ENCODE results near the gene GPC5. TPM values are rescaled to one million over a fixed set of nuclear protein-coding genes. Genes with fewer than 3 reads are reported as not detected.

GPC5 gene
- total and polyA plus RNA-seq, 2 donors: 0.06 to 5.0 TPM

- WGBS: 51% methylated on average over 4 of the region's 4 CpGs
These were observed 1370.2 kb downstream of the GPC5 start for GRCh38 chr13:92768602-92769001.

GRCh38 chr13:92769046-92769445 lies 1370.6 kb downstream of the GPC5 start:
- DNase-seq (ENCODE audit: extremely low spot score): no peak
- WGBS: 92% methylated on average over 1 of the region's 1 CpG
- H3K4me3 ChIP-seq (ENCODE audit: low read depth, low read length): no peak overlapping the region
- no peaks in the 10 kb centered on the region for H3K4me1 ChIP-seq (ENCODE audit: insufficient read depth)
- H3K36me3 ChIP-seq (ENCODE audit: insufficient read depth): no peaks in the 10 kb centered on the region
- no peak overlapping the region for H3K27ac ChIP-seq (ENCODE audit: low read depth)

More at GRCh38 chr13:92768602-92769001, 1370.2 kb downstream of the GPC5 start:
- DNase-seq (ENCODE audit: extremely low spot score): no peak
- no peaks in the 10 kb centered on the region for H3K36me3 ChIP-seq (ENCODE audit: insufficient read depth)
- no peaks in the 10 kb centered on the region for H3K4me1 ChIP-seq (ENCODE audit: insufficient read depth)
- H3K27ac ChIP-seq (ENCODE audit: low read depth): no peak overlapping the region
- H3K4me3 ChIP-seq (ENCODE audit: low read depth, low read length): no peak overlapping the region

- Histone ChIP-seq H3K4me3 (ENCODE audit: low read depth, low read length) (no peak overlapping the region), H3K4me1 (ENCODE audit: insufficient read depth) (no peaks in the 10 kb centered on the region), H3K36me3 (ENCODE audit: insufficient read depth) (no peaks in the 10 kb centered on the region), H3K27ac (ENCODE audit: low read depth) (no peak overlapping the region)
- DNase-seq (ENCODE audit: extremely low spot score): no peak
- WGBS: 65% methylated on average over 3 of the region's 3 CpGs
These were observed 1377.2 kb downstream of the GPC5 start for GRCh38 chr13:92775658-92776057.

GRCh38 chr13:92781965-92782690 lies 1383.7 kb downstream of the GPC5 start:
- no peak for DNase-seq (ENCODE audit: extremely low spot score)
- H3K36me3 ChIP-seq (ENCODE audit: insufficient read depth): no peaks in the 10 kb centered on the region
- H3K4me3 ChIP-seq (ENCODE audit: low read depth, low read length): no peak overlapping the region
- WGBS: 79% methylated on average over 7 of the region's 7 CpGs
- no peak overlapping the region for H3K27ac ChIP-seq (ENCODE audit: low read depth)
- H3K4me1 ChIP-seq (ENCODE audit: insufficient read depth): no peaks in the 10 kb centered on the region

- no peak overlapping the region for H3K4me3 ChIP-seq (ENCODE audit: low read depth, low read length)
- 42% methylated on average over 1 of the region's 1 CpG for WGBS
- no peaks in the 10 kb centered on the region for H3K36me3 ChIP-seq (ENCODE audit: insufficient read depth)
- no peak for DNase-seq (ENCODE audit: extremely low spot score)
- no peaks in the 10 kb centered on the region for H3K4me1 ChIP-seq (ENCODE audit: insufficient read depth)
- H3K27ac ChIP-seq (ENCODE audit: low read depth): no peak overlapping the region
These were observed 1404.4 kb downstream of the GPC5 start for GRCh38 chr13:92802776-92803175.

- 90% methylated on average over 1 of the region's 1 CpG for WGBS
- Histone ChIP-seq H3K4me1 (ENCODE audit: insufficient read depth) (no peaks in the 10 kb centered on the region), H3K4me3 (ENCODE audit: low read depth, low read length) (no peak overlapping the region), H3K27ac (ENCODE audit: low read depth) (no peak overlapping the region), H3K36me3 (ENCODE audit: insufficient read depth) (no peaks in the 10 kb centered on the region)
- no peak for DNase-seq (ENCODE audit: extremely low spot score)
These were observed 1405.9 kb downstream of the GPC5 start for GRCh38 chr13:92804346-92804745.

- no peaks in the 10 kb centered on the region for H3K36me3 ChIP-seq (ENCODE audit: insufficient read depth)
- no peaks in the 10 kb centered on the region for H3K4me1 ChIP-seq (ENCODE audit: insufficient read depth)
- no peak overlapping the region for H3K27ac ChIP-seq (ENCODE audit: low read depth)
- H3K4me3 ChIP-seq (ENCODE audit: low read depth, low read length): no peak overlapping the region
- DNase-seq (ENCODE audit: extremely low spot score): no peak
- 69% methylated on average over 2 of the region's 2 CpGs for WGBS
These were observed 1406.5 kb downstream of the GPC5 start for GRCh38 chr13:92804926-92805325.

GRCh38 chr13:92805766-92806165 lies 1407.3 kb downstream of the GPC5 start:
- Histone ChIP-seq H3K36me3 (ENCODE audit: insufficient read depth) (no peaks in the 10 kb centered on the region), H3K27ac (ENCODE audit: low read depth) (no peak overlapping the region), H3K4me1 (ENCODE audit: insufficient read depth) (no peaks in the 10 kb centered on the region), H3K4me3 (ENCODE audit: low read depth, low read length) (peak overlapping the region; percentile 42)
- DNase-seq (ENCODE audit: extremely low spot score): no peak

- DNase-seq (ENCODE audit: extremely low spot score): no peak
- Histone ChIP-seq H3K4me1 (ENCODE audit: insufficient read depth) (no peaks in the 10 kb centered on the region), H3K36me3 (ENCODE audit: insufficient read depth) (no peaks in the 10 kb centered on the region), H3K27ac (ENCODE audit: low read depth) (no peak overlapping the region), H3K4me3 (ENCODE audit: low read depth, low read length) (peak overlapping the region; percentile 42)
- WGBS: 50% methylated on average over 4 of the region's 4 CpGs
These were observed 1407.8 kb downstream of the GPC5 start for GRCh38 chr13:92806215-92806614.

GRCh38 chr13:92807353-92807752 lies 1408.9 kb downstream of the GPC5 start:
- no peak for DNase-seq (ENCODE audit: extremely low spot score)
- Histone ChIP-seq H3K4me1 (ENCODE audit: insufficient read depth) (no peaks in the 10 kb centered on the region), H3K36me3 (ENCODE audit: insufficient read depth) (no peaks in the 10 kb centered on the region), H3K27ac (ENCODE audit: low read depth) (no peak overlapping the region), H3K4me3 (ENCODE audit: low read depth, low read length) (no peak overlapping the region)
- 13% methylated on average over 3 of the region's 3 CpGs for WGBS

- Histone ChIP-seq H3K36me3 (ENCODE audit: insufficient read depth) (no peaks in the 10 kb centered on the region), H3K27ac (ENCODE audit: low read depth) (no peak overlapping the region), H3K4me1 (ENCODE audit: insufficient read depth) (no peaks in the 10 kb centered on the region), H3K4me3 (ENCODE audit: low read depth, low read length) (no peak overlapping the region)
- DNase-seq (ENCODE audit: extremely low spot score): no peak
- 61% methylated on average over 2 of the region's 2 CpGs for WGBS
These were observed 1409.5 kb downstream of the GPC5 start for GRCh38 chr13:92807966-92808365.

- Histone ChIP-seq H3K4me3 (ENCODE audit: low read depth, low read length) (no peak overlapping the region), H3K4me1 (ENCODE audit: insufficient read depth) (no peaks in the 10 kb centered on the region), H3K36me3 (ENCODE audit: insufficient read depth) (no peaks in the 10 kb centered on the region), H3K27ac (ENCODE audit: low read depth) (no peak overlapping the region)
- 57% methylated on average over 2 of the region's 2 CpGs for WGBS
- DNase-seq (ENCODE audit: extremely low spot score): no peak
These were observed 1422.9 kb downstream of the GPC5 start for GRCh38 chr13:92821324-92821723.

- Histone ChIP-seq H3K36me3 (ENCODE audit: insufficient read depth) (no peaks in the 10 kb centered on the region), H3K4me1 (ENCODE audit: insufficient read depth) (no peaks in the 10 kb centered on the region), H3K4me3 (ENCODE audit: low read depth, low read length) (no peak overlapping the region), H3K27ac (ENCODE audit: low read depth) (no peak overlapping the region)
- DNase-seq (ENCODE audit: extremely low spot score): no peak
- 82% methylated on average over 1 of the region's 1 CpG for WGBS
These were observed 1424.6 kb downstream of the GPC5 start for GRCh38 chr13:92823059-92823458.

- no peak overlapping the region for H3K4me3 ChIP-seq (ENCODE audit: low read depth, low read length)
- 54% methylated on average over 5 of the region's 5 CpGs for WGBS
- no peak for DNase-seq (ENCODE audit: extremely low spot score)
- H3K4me1 ChIP-seq (ENCODE audit: insufficient read depth): no peaks in the 10 kb centered on the region
- no peaks in the 10 kb centered on the region for H3K36me3 ChIP-seq (ENCODE audit: insufficient read depth)
- H3K27ac ChIP-seq (ENCODE audit: low read depth): no peak overlapping the region
These were observed 1427.6 kb downstream of the GPC5 start for GRCh38 chr13:92825938-92826596.
